ENCODE results near the gene ADAM17. TPM values are rescaled to one million over a fixed set of nuclear protein-coding genes. Genes with fewer than 3 reads are reported as not detected.

ADAM17 gene
- total and polyA plus RNA-seq, 8 donors: 40.7 to 55.8 (median 43.9) TPM

- Histone ChIP-seq H3K9me3 (no peaks in the 10 kb centered on the region), H3K27me3 (no peaks in the 10 kb centered on the region), H3K4me3 (peak within 1 kb of the TSS; percentile 88 to 93), H3K27ac (peak within 1 kb of the TSS; percentile 88 to 90), H3K36me3 (peaks cover 0 to 28% of the 10 kb centered on the region in 2 donors), H3K4me1 (peaks cover 10 to 33% of the 10 kb centered on the region in 2 donors)
- DNase-seq (peak; percentile 59 to 94 (median 62)), ATAC-seq (peak; percentile 92)
- TF ChIP-seq, protein P1, sequence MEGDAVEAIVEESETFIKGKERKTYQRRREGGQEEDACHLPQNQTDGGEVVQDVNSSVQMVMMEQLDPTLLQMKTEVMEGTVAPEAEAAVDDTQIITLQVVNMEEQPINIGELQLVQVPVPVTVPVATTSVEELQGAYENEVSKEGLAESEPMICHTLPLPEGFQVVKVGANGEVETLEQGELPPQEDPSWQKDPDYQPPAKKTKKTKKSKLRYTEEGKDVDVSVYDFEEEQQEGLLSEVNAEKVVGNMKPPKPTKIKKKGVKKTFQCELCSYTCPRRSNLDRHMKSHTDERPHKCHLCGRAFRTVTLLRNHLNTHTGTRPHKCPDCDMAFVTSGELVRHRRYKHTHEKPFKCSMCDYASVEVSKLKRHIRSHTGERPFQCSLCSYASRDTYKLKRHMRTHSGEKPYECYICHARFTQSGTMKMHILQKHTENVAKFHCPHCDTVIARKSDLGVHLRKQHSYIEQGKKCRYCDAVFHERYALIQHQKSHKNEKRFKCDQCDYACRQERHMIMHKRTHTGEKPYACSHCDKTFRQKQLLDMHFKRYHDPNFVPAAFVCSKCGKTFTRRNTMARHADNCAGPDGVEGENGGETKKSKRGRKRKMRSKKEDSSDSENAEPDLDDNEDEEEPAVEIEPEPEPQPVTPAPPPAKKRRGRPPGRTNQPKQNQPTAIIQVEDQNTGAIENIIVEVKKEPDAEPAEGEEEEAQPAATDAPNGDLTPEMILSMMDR (IDR thresholded peaks at IDR 0.05): no peak
- intact Hi-C loops (cut with DNase I): no loop called here
Observed at GRCh38 chr2:9474361-9475057, 81.1 kb downstream of the ADAM17 start, which contains the start of gene IAH1. Gene IAH1 (plus strand): TSS chr2:9474551. CDS start chr2:9474567, 16 bp downstream.

- Histone ChIP-seq H3K27me3 (no peaks in the 10 kb centered on the region), H3K27ac (peak overlapping the region; percentile 88 to 90), H3K36me3 (peaks cover 0 to 26% of the 10 kb centered on the region in 2 donors), H3K4me3 (peak overlapping the region; percentile 88 to 93), H3K4me1 (peaks cover 10 to 33% of the 10 kb centered on the region in 2 donors), H3K9me3 (no peaks in the 10 kb centered on the region)
- peak; percentile 37 for ATAC-seq
- peak; percentile 14 to 85 (median 39) for DNase-seq
- TF ChIP-seq, protein P1 (IDR thresholded peaks at IDR 0.05): no peak
- intact Hi-C loops (cut with DNase I): no loop called here
Observed at GRCh38 chr2:9473985-9474360, 81.7 kb downstream of the ADAM17 start.

DNA sequence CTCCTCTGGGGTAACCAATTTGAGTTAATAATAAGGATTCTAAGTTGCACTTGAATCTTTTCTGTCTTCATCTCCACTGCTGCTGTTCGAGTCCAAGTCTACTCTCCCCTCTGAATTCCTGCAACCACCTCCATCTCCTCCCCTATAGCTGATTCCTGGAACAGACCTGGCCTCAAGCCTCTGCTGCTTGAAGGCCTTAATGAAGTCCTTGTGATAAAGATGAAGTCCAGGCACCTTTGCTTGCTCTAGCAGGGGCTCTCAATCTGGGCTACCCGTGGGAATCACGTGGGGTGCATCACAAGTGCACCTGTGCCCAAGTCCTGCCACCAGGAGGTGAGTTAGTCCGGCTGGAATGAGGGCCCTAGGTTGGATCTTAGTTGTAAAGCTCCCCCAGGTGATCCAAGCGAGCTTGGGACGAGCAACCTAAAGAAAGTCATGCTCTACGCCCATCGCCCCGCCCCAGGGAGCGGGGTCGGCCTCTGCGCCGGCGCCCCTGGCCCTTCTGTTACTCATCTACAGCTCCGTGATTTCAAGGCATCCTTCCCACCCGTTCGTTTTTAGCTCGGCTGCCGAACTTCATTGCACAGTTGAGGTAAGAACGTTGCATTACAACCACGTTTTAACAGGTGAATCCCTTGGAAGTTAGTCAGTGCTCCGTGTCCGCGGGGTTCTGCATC is 82.2 kb downstream of the ADAM17 start:
- peak overlapping the region; percentile 88 to 93 for H3K4me3 ChIP-seq
- no peaks in the 10 kb centered on the region for H3K9me3 ChIP-seq
- H3K4me1 ChIP-seq: peaks cover 10 to 33% of the 10 kb centered on the region in 2 donors
- DNase-seq (peak in 2 of 4 donors; percentile 3 to 21), ATAC-seq (peak; percentile 39)
- no peaks in the 10 kb centered on the region for H3K27me3 ChIP-seq
- TF ChIP-seq, protein P1 (IDR thresholded peaks at IDR 0.05): no peak
- peak overlapping the region in 1 of 2 donors; percentile 90 for H3K27ac ChIP-seq
- intact Hi-C loops (cut with DNase I): no loop called here
- peaks cover 0 to 23% of the 10 kb centered on the region in 2 donors for H3K36me3 ChIP-seq

DNA sequence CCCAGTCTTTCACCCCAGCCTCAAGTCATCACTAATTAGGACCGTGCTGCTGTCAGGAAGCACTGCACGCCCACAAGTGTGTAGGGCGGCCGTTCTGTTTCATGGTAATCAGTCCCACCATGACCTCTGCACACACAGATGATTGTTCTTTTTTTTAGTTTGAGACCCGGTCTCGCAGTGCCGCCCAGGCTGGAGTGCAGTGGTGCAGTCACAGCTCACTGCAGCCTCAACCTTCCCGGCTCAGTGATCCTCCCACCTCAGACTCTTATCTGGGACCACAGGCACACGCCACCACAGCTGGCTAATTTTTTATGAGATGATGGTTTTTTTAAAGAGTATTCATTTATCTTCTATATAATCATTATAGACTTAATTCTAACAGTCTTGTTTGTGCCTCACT is 83.1 kb downstream of the ADAM17 start:
- no peak overlapping the region for H3K27ac ChIP-seq
- intact Hi-C loops (cut with DNase I): no loop called here
- no peak overlapping the region for H3K4me3 ChIP-seq
- DNase-seq (no peak), ATAC-seq (no peak)
- H3K36me3 ChIP-seq: peaks cover 0 to 21% of the 10 kb centered on the region in 2 donors
- peaks cover 10 to 33% of the 10 kb centered on the region in 2 donors for H3K4me1 ChIP-seq
- H3K27me3 ChIP-seq: no peaks in the 10 kb centered on the region
- TF ChIP-seq, protein P1 (IDR thresholded peaks at IDR 0.05): no peak
- H3K9me3 ChIP-seq: no peaks in the 10 kb centered on the region

GRCh38 chr2:9471206-9471605 is 84.4 kb downstream of the ADAM17 start:
- ATAC-seq (no peak), DNase-seq (no peak)
- H3K9me3 ChIP-seq: no peaks in the 10 kb centered on the region
- TF ChIP-seq, protein P1 (IDR thresholded peaks at IDR 0.05): no peak
- H3K4me1 ChIP-seq: peaks cover 8 to 22% of the 10 kb centered on the region in 2 donors
- intact Hi-C loops (cut with DNase I): no loop called here
- H3K36me3 ChIP-seq: peaks cover 0 to 26% of the 10 kb centered on the region in 2 donors
- no peaks in the 10 kb centered on the region for H3K27me3 ChIP-seq
- no peak overlapping the region for H3K27ac ChIP-seq
- H3K4me3 ChIP-seq: no peak overlapping the region

Data from left lung (tissue), 10 donors.